MM.1S (cell line): Measurements from ENCODE around the gene ANXA2.

ENCODE experiments used
- EZH2 ChIP-seq: fragments of 300-600 bp; sonication (generic); optimal IDR thresholded peaks from 2 replicates; pipeline ENCODE3; 2017; ENCODE audit warnings: low read depth, mild to moderate bottlenecking, antibody characterized with exemption, low read length, mixed read lengths
- EZH2phosphoT487 ChIP-seq: fragments of 300-600 bp; sonication (generic); IDR thresholded peaks from 2 replicates; pipeline ENCODE4 v1.6.1; 2018; ENCODE audit warnings: antibody characterized with exemption, low read length

GRCh38 chr15:60387321-60387720, 10.5 kb downstream of the ANXA2 start:
- TF ChIP-seq EZH2, result no peak
- no peak for TF ChIP-seq EZH2phosphoT487
